Caco-2 (cell line): ENCODE results near the gene NUDT14. TPM values are rescaled to one million over a fixed set of nuclear protein-coding genes. Genes with fewer than 3 reads are reported as not detected.

Source experiments
- BruUV-seq: library from RNA; stranded (reverse); fragments of 400-500 nt; replicated peaks from 2 replicates; lab custom pipeline; 2021; lab: Mats Ljungman, UMichigan
- CTCF ChIA-PET: fragments of 300-600 bp; sonication (Branson Sonifier 250); formaldehyde crosslinking; loops from one replicate; lab custom pipeline; 2022; ENCODE audit warnings: antibody characterized with exemption; lab: Charles Lee
- POLR2A ChIA-PET: fragments of 300-600 bp; sonication (Branson Sonifier 250); formaldehyde crosslinking; loops from one replicate; lab custom pipeline; 2022; ENCODE audit warnings: antibody characterized with exemption; lab: Charles Lee
- DNase-seq, 2 experiments: peaks; one replicate each; pipeline versions ENCODE4 v3.0.0 to v3.0.0-alpha.2; 2020 to 2022
- H3K27me3 ChIP-seq: replicated peaks from 2 replicates; pipeline ENCODE4 v1.6.0; 2011; ENCODE audit warnings: low read length; ENCODE audit not compliant: control insufficient read depth, insufficient read depth
- H3K36me3 ChIP-seq: 2 replicates; pipeline ENCODE4 v1.5.1; 2011; ENCODE audit warnings: low read length; ENCODE audit not compliant: control insufficient read depth, insufficient read depth
- H3K4me1 ChIP-seq: fragments of 250-450 bp; sonication (Bioruptor Pico); 2 replicates; pipeline ENCODE4 v1.5.1; 2020; ENCODE audit warnings: mild to moderate bottlenecking
- H3K4me3 ChIP-seq: 2 replicates; pipeline ENCODE4 v1.5.1; 2011; ENCODE audit warnings: low read depth, mild to moderate bottlenecking, control low read depth, low read length
- H3K9me3 ChIP-seq: fragments of 250-450 bp; sonication (Bioruptor Pico); 2 replicates; pipeline ENCODE4 v1.5.1; 2020; ENCODE audit warnings: mild to moderate bottlenecking, moderate library complexity
- H3K27ac Mint-ChIP-seq: one replicate; pipeline ENCODE4 v1.8.0; 2022; ENCODE audit warnings: mixed read lengths; ENCODE audit not compliant: unreplicated experiment
- H3K27me3 Mint-ChIP-seq: one replicate; pipeline ENCODE4 v1.8.0; 2022; ENCODE audit warnings: mixed read lengths; ENCODE audit not compliant: insufficient read depth, unreplicated experiment
- H3K36me3 Mint-ChIP-seq: one replicate; pipeline ENCODE4 v1.8.0; 2022; ENCODE audit warnings: mild to moderate bottlenecking, mixed read lengths; ENCODE audit not compliant: insufficient read depth, unreplicated experiment
- H3K4me1 Mint-ChIP-seq: one replicate; pipeline ENCODE4 v1.8.0; 2022; ENCODE audit warnings: low read depth, mixed read lengths; ENCODE audit not compliant: unreplicated experiment
- H3K4me3 Mint-ChIP-seq: one replicate; pipeline ENCODE4 v1.8.0; 2022; ENCODE audit warnings: mild to moderate bottlenecking, moderate library complexity, mixed read lengths; ENCODE audit not compliant: unreplicated experiment
- H3K9me3 Mint-ChIP-seq: one replicate; pipeline ENCODE4 v1.8.0; 2022; ENCODE audit warnings: mixed read lengths; ENCODE audit not compliant: unreplicated experiment
- intact Hi-C: fragments of 100-400 bp; cut with micrococcal nuclease; formaldehyde crosslinking; loops from one replicate; pipeline ENCODE4 v1.10.0; 2022; ENCODE audit not compliant: unreplicated experiment
- total RNA-seq: library from RNA; stranded (reverse); gene quantifications from 2 replicates; pipeline ENCODE4 v1.2.3, GENCODE V29; 2022
- TF ChIP-seq, protein P1 (sequence below), 2 experiments: fragments of 200-600 bp in 1 of 2; IDR thresholded peaks; 1 replicate in 1 of 2; 2 replicates in 1 of 2; pipeline versions ENCODE4 v1.5.1 to v1.8.0; 2011 to 2022; ENCODE audit warnings: antibody characterized with exemption in 1 of 2, control low read depth in 1 of 2, inconsistent platforms in 1 of 2, low read depth in 1 of 2, low read length in 1 of 2, mild to moderate bottlenecking in 1 of 2, moderate library complexity in 1 of 2; ENCODE audit not compliant: insufficient read depth in 1 of 2, severe bottlenecking in 1 of 2, unreplicated experiment in 1 of 2

NUDT14 gene
- total RNA-seq, 1 experiment from 2014 or later, result 63.4 TPM

DNA sequence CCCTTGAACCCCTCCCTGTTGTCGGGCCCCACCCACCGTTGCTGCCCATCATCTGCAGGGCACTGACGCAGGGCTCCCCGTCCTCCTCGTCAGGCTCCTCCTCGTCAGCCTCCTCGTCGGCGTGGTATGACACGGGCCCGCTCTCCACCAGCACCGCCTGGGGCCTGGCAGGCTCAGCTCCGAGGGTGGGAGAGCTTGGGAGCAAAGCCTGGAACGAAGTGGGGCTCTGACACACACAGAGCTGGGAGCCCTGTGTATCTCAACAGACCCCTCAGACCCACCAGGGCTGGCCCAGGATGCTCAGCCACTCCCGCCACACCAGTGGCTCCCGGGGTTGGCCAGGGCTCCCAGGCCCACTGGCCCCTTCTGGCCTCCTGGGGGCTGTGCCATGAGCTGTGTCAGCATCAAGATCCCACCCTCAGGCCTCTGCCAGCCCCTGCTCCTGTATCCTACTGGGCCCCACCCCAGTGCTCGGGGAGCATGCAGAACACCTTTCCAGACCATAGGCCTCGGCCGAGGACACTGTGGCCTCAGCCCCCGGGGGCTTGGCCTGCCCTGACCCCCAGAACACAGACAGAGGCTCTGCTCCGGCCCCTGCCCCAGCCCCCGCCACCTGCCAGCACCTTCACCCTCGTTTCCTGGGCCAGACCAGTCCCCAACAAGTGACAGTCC lies 30.1 kb upstream of the NUDT14 start:
- 0 out of 2 replicates have a peak, but pooled peaks cover 1% of the 10 kb centered on the region for H3K36me3 ChIP-seq
- POLR2A ChIA-PET, result no interaction called here
- H3K9me3 ChIP-seq, result no peaks in the 10 kb centered on the region
- no TSS peak for BruUV-seq
- no peaks in the 10 kb centered on the region for H3K27me3 ChIP-seq
- H3K4me1 ChIP-seq, result no peaks in the 10 kb centered on the region
- Mint-ChIP-seq H3K4me3 (no peak overlapping the region), H3K36me3 (peaks cover 15% of the 10 kb centered on the region), H3K9me3 (no peaks in the 10 kb centered on the region), H3K27ac (no peak overlapping the region), H3K4me1 (no peaks in the 10 kb centered on the region), H3K27me3 (no peaks in the 10 kb centered on the region)
- intact Hi-C loops, result no loop called here
- no peak for DNase-seq
- CTCF ChIA-PET, result no interaction called here
- no peak overlapping the region for H3K4me3 ChIP-seq
- TF ChIP-seq, protein P1, sequence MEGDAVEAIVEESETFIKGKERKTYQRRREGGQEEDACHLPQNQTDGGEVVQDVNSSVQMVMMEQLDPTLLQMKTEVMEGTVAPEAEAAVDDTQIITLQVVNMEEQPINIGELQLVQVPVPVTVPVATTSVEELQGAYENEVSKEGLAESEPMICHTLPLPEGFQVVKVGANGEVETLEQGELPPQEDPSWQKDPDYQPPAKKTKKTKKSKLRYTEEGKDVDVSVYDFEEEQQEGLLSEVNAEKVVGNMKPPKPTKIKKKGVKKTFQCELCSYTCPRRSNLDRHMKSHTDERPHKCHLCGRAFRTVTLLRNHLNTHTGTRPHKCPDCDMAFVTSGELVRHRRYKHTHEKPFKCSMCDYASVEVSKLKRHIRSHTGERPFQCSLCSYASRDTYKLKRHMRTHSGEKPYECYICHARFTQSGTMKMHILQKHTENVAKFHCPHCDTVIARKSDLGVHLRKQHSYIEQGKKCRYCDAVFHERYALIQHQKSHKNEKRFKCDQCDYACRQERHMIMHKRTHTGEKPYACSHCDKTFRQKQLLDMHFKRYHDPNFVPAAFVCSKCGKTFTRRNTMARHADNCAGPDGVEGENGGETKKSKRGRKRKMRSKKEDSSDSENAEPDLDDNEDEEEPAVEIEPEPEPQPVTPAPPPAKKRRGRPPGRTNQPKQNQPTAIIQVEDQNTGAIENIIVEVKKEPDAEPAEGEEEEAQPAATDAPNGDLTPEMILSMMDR (IDR thresholded peaks at IDR 0.05; ENCODE audit: insufficient read depth in 1 of 2, low read depth in 1 of 2, low read length in 1 of 2, severe bottlenecking in 1 of 2, unreplicated experiment in 1 of 2), result no peak

DNA sequence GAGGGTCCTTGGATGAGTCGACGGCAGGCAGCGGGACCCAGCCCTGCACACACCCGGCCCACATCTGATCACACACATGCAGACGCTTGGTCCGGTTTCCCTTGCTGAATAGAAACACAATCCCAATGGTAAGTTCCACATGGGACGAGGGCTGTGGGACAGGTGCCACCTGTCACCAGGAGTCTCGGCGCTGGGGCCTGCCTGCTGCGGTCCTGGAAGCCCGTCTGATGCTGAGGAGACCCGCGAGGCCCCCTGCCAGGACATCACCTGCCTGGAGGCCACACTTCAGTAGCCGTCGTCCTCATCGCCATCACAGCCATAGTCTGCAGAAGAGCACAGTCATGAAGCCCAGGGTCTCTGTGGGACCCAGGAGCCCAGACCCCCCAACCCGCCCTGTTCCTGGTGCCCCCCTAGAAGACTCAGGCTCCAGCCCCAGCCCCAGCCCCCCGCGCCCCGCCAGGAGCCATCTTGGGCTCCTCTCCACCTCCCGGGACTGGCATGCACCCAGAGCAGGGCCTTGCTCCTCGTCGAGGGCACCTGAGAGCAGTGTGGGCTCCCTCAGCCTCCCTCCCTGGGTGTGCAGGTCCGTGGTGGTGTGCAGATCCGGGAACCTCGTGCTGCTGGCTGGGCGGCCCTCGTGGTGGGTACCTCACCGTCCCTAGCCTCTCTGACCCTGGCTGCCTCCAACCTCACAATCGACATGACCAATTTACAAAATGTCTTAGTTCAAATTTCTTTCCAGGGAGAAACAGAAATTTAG lies 29.3 kb upstream of the NUDT14 start:
- POLR2A ChIA-PET, result no interaction called here

DNA sequence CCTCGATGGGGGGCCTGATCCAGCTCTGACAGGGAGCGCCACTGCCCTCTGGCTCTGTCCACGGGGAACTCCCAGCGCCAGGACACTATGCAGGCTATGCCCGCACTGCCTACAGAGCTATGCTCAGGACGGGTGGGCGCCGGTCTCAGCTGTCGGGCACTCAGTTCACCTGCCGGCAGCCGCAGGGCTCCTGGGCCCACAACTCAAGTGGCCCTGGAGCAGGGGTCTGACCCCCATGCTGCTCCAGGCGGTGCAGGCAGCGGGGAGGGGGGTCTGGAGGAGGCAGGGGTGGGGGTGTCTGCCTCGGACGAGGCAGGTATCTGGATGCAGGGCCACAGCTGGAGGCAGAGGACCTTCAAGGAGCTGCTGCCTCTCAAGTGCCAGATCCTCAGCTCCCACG lies 28.5 kb upstream of the NUDT14 start:
- intact Hi-C loops, result no loop called here
- BruUV-seq, result no TSS peak
- Mint-ChIP-seq H3K4me3 (no peak overlapping the region), H3K27ac (no peak overlapping the region), H3K36me3 (peaks cover 21% of the 10 kb centered on the region), H3K4me1 (no peaks in the 10 kb centered on the region), H3K27me3 (no peaks in the 10 kb centered on the region), H3K9me3 (no peaks in the 10 kb centered on the region)
- POLR2A ChIA-PET, result no interaction called here
- no peaks in the 10 kb centered on the region for H3K9me3 ChIP-seq
- H3K27me3 ChIP-seq, result no peaks in the 10 kb centered on the region
- 0 out of 2 replicates have a peak, but pooled peaks cover 1% of the 10 kb centered on the region for H3K36me3 ChIP-seq
- CTCF ChIA-PET, result no interaction called here
- TF ChIP-seq, protein P1 (IDR thresholded peaks at IDR 0.05; ENCODE audit: insufficient read depth in 1 of 2, low read depth in 1 of 2, low read length in 1 of 2, severe bottlenecking in 1 of 2, unreplicated experiment in 1 of 2), result no peak
- no peak for DNase-seq
- H3K4me3 ChIP-seq, result no peak overlapping the region
- H3K4me1 ChIP-seq, result no peaks in the 10 kb centered on the region

More for the DNA sequence above, 29.3 kb upstream of the NUDT14 start:
- CTCF ChIA-PET, result no interaction called here
- DNase-seq, result no peak
- no peaks in the 10 kb centered on the region for H3K27me3 Mint-ChIP-seq
- Histone ChIP-seq H3K36me3 (0 out of 2 replicates have a peak, but pooled peaks cover 1% of the 10 kb centered on the region), H3K4me1 (no peaks in the 10 kb centered on the region), H3K27me3 (no peaks in the 10 kb centered on the region), H3K4me3 (no peak overlapping the region), H3K9me3 (no peaks in the 10 kb centered on the region)
- intact Hi-C loops, result no loop called here
- no peak overlapping the region for H3K4me3 Mint-ChIP-seq
- no TSS peak for BruUV-seq
- TF ChIP-seq, protein P1 (IDR thresholded peaks at IDR 0.05; ENCODE audit: insufficient read depth in 1 of 2, low read depth in 1 of 2, low read length in 1 of 2, severe bottlenecking in 1 of 2, unreplicated experiment in 1 of 2), result no peak
- no peaks in the 10 kb centered on the region for H3K9me3 Mint-ChIP-seq
- peaks cover 15% of the 10 kb centered on the region for H3K36me3 Mint-ChIP-seq
- H3K27ac Mint-ChIP-seq, result no peak overlapping the region
- no peaks in the 10 kb centered on the region for H3K4me1 Mint-ChIP-seq
